IMR-90 (cell line): ENCODE measurements around the gene KCNE4. TPM values are rescaled to one million over a fixed set of nuclear protein-coding genes. Genes with fewer than 3 reads are reported as not detected.

Source experiments
- ATAC-seq: fragments of 200-7000 bp; cut with Tn5 transposase; 2 replicates; pipeline ENCODE4 v1.9.1; 2020; ENCODE audit warnings: low read depth, mild to moderate bottlenecking, moderate library complexity
- BruUV-seq: library from RNA; stranded (reverse); fragments of 400-500 nt; replicated peaks from 2 replicates; lab custom pipeline; 2021; lab: Mats Ljungman, UMichigan
- CTCF ChIA-PET: fragments of 300-600 bp; formaldehyde crosslinking; extraction: SDS; loops from one replicate; lab custom pipeline; 2021; ENCODE audit warnings: antibody characterized with exemption; lab: Yijun Ruan, JAX
- POLR2A ChIA-PET: fragments of 300-600 bp; sonication (Branson Sonifier 250); formaldehyde crosslinking; loops from one replicate; lab custom pipeline; 2022; ENCODE audit warnings: antibody characterized with exemption; ENCODE audit not compliant: unreplicated experiment; lab: Charles Lee
- DNase-seq: peaks from one replicate; pipeline ENCODE4 v3.0.0; 2013
- H2AFZ ChIP-seq: replicated peaks from 2 replicates; pipeline ENCODE3; 2013; ENCODE audit warnings: low read length, mild to moderate bottlenecking; ENCODE audit not compliant: poor library complexity
- H2AK5ac ChIP-seq: 2 replicates; pipeline ENCODE4 v1.6.1; 2013; ENCODE audit warnings: low read depth, low read length, inconsistent platforms
- H2AK9ac ChIP-seq: replicated peaks from 2 replicates; pipeline ENCODE3; 2013; ENCODE audit warnings: mild to moderate bottlenecking, low read depth, low read length, moderate library complexity; ENCODE audit not compliant: poor library complexity
- H2BK120ac ChIP-seq: 2 replicates; pipeline ENCODE4 v1.6.1; 2013; ENCODE audit warnings: low read depth, low read length, inconsistent platforms
- H2BK15ac ChIP-seq: 3 replicates; pipeline ENCODE4 v1.6.1; 2013; ENCODE audit warnings: low read depth, low read length, inconsistent platforms
- H2BK20ac ChIP-seq: 2 replicates; pipeline ENCODE4 v1.6.1; 2013; ENCODE audit warnings: low read depth, mild to moderate bottlenecking, inconsistent platforms, low read length, moderate library complexity
- H2BK5ac ChIP-seq: 2 replicates; pipeline ENCODE4 v1.6.1; 2013; ENCODE audit warnings: mild to moderate bottlenecking, low read depth, low read length, inconsistent platforms; ENCODE audit not compliant: poor library complexity, severe bottlenecking
- H3K14ac ChIP-seq: replicated peaks from 2 replicates; pipeline ENCODE4 v1.6.1; 2013; ENCODE audit warnings: low read depth, low read length, inconsistent platforms
- H3K18ac ChIP-seq: 2 replicates; pipeline ENCODE4 v1.6.1; 2013; ENCODE audit warnings: low read depth, low read length, control low read depth
- H3K23ac ChIP-seq: 2 replicates; pipeline ENCODE4 v1.6.1; 2013; ENCODE audit warnings: low read depth, low read length, inconsistent platforms
- H3K27ac ChIP-seq: 2 replicates; pipeline ENCODE4 v1.5.1; 2013; ENCODE audit warnings: mild to moderate bottlenecking, control low read depth, low read length; ENCODE audit not compliant: insufficient read depth
- H3K27me3 ChIP-seq: 2 replicates; pipeline ENCODE4 v1.6.1; 2013; ENCODE audit warnings: low read length; ENCODE audit not compliant: control insufficient read depth, insufficient read depth
- H3K36me3 ChIP-seq: 2 replicates; pipeline ENCODE4 v1.6.1; 2013; ENCODE audit warnings: low read length, mixed read lengths; ENCODE audit not compliant: control insufficient read depth, insufficient read depth
- H3K4ac ChIP-seq: 2 replicates; pipeline ENCODE4 v1.6.1; 2013; ENCODE audit warnings: low read depth, low read length, inconsistent platforms
- H3K4me1 ChIP-seq: 2 replicates; pipeline ENCODE4 v1.6.1; 2013; ENCODE audit warnings: low read length, mixed read lengths; ENCODE audit not compliant: control insufficient read depth, insufficient read depth
- H3K4me2 ChIP-seq: 2 replicates; pipeline ENCODE4 v1.6.1; 2013; ENCODE audit warnings: low read depth, mild to moderate bottlenecking, control low read depth, low read length, moderate library complexity
- H3K4me3 ChIP-seq: 2 replicates; pipeline ENCODE4 v1.5.1; 2013; ENCODE audit warnings: low read depth, mild to moderate bottlenecking, control low read depth, low read length, moderate library complexity; ENCODE audit not compliant: insufficient read depth
- H3K56ac ChIP-seq: 2 replicates; pipeline ENCODE4 v1.6.1; 2013; ENCODE audit warnings: low read length, inconsistent platforms; ENCODE audit not compliant: insufficient read depth; ENCODE audit errors: extremely low read depth
- H3K79me1 ChIP-seq, 2 experiments: 2 replicates each; pipeline ENCODE4 v1.6.1; 2013; ENCODE audit warnings: low read length in 2 of 2, inconsistent platforms in 1 of 2, low read depth in 1 of 2
- H3K9ac ChIP-seq: 2 replicates; pipeline ENCODE4 v1.6.1; 2013; ENCODE audit warnings: low read depth, low read length, control low read depth
- H3K9me1 ChIP-seq: 2 replicates; pipeline ENCODE4 v1.6.1; 2013; ENCODE audit warnings: low read length, inconsistent platforms; ENCODE audit not compliant: insufficient read depth
- H3K9me3 ChIP-seq: 2 replicates; pipeline ENCODE4 v1.6.1; 2013; ENCODE audit warnings: low read length; ENCODE audit not compliant: control insufficient read depth, insufficient read depth
- H4K20me1 ChIP-seq: 2 replicates; pipeline ENCODE4 v1.6.1; 2013; ENCODE audit warnings: low read length, inconsistent platforms; ENCODE audit not compliant: insufficient read depth
- H4K5ac ChIP-seq: 2 replicates; pipeline ENCODE4 v1.6.1; 2013; ENCODE audit warnings: mild to moderate bottlenecking, low read depth, low read length, control low read depth
- H4K8ac ChIP-seq, 2 experiments: 2 replicates each; pipeline ENCODE4 v1.6.1; 2013; ENCODE audit warnings: low read depth in 2 of 2, low read length in 2 of 2, control low read depth in 1 of 2, inconsistent platforms in 1 of 2
- H4K91ac ChIP-seq: 2 replicates; pipeline ENCODE4 v1.6.1; 2013; ENCODE audit warnings: low read depth, low read length, inconsistent platforms; ENCODE audit not compliant: insufficient read depth
- BHLHE40 ChIP-seq: fragments of 150-350 bp; IDR thresholded peaks from 2 replicates; pipeline ENCODE4 v1.6.1; 2016; ENCODE audit warnings: mild to moderate bottlenecking, low read depth, low read length
- CEBPB ChIP-seq: IDR thresholded peaks from 2 replicates; pipeline ENCODE4 v1.6.1; 2012; ENCODE audit warnings: low read depth, low read length, improper control_type of control experiment
- CHD1 ChIP-seq: IDR thresholded peaks from 2 replicates; pipeline ENCODE4 v1.6.1; 2012; ENCODE audit warnings: low read depth, low read length, improper control_type of control experiment
- FOS ChIP-seq: fragments of 150-350 bp; IDR thresholded peaks from 2 replicates; pipeline ENCODE4 v1.6.1; 2016; ENCODE audit warnings: low read depth, low read length
- MAFK ChIP-seq: IDR thresholded peaks from 2 replicates; pipeline ENCODE4 v1.6.1; 2012; ENCODE audit warnings: low read depth, low read length, improper control_type of control experiment
- MAZ ChIP-seq: IDR thresholded peaks from 2 replicates; pipeline ENCODE4 v1.6.1; 2012; ENCODE audit warnings: low read depth, mild to moderate bottlenecking, low read length, improper control_type of control experiment, moderate library complexity, borderline replicate concordance
- MXI1 ChIP-seq: IDR thresholded peaks from 2 replicates; pipeline ENCODE4 v1.6.1; 2012; ENCODE audit warnings: low read depth, mild to moderate bottlenecking, low read length, moderate library complexity, borderline replicate concordance
- NFE2L2 ChIP-seq: fragments of 150-350 bp; IDR thresholded peaks from 2 replicates; pipeline ENCODE4 v1.6.1; 2016; ENCODE audit warnings: low read depth, mild to moderate bottlenecking, low read length
- POLR2A ChIP-seq: IDR thresholded peaks from 2 replicates; pipeline ENCODE4 v1.6.1; 2012; ENCODE audit warnings: mild to moderate bottlenecking, low read depth, low read length
- RAD21 ChIP-seq: IDR thresholded peaks from 2 replicates; pipeline ENCODE4 v1.6.1; 2012; ENCODE audit warnings: low read length, improper control_type of control experiment
- RCOR1 ChIP-seq: IDR thresholded peaks from 2 replicates; pipeline ENCODE4 v1.6.1; 2012; ENCODE audit warnings: mild to moderate bottlenecking, low read length, improper control_type of control experiment; ENCODE audit not compliant: insufficient replicate concordance
- RFX5 ChIP-seq: IDR thresholded peaks from 2 replicates; pipeline ENCODE4 v1.8.0; 2012; ENCODE audit warnings: low read depth, mild to moderate bottlenecking, low read length, moderate library complexity
- SMC3 ChIP-seq: fragments of 150-350 bp; IDR thresholded peaks from 2 replicates; pipeline ENCODE4 v1.6.1; 2016; ENCODE audit warnings: low read depth, mild to moderate bottlenecking, antibody characterized with exemption, low read length, moderate library complexity
- USF2 ChIP-seq: fragments of 150-350 bp; IDR thresholded peaks from 2 replicates; pipeline ENCODE4 v1.6.1; 2017; ENCODE audit warnings: mild to moderate bottlenecking, antibody characterized with exemption, low read length, low read depth
- WGBS, 2 experiments: methylation state at CpG; one replicate each; pipeline versions ENCODE4 v1.1.5 to v1.1.7; 2013; ENCODE audit warnings: missing lambda C conversion rate in 2 of 2; ENCODE audit not compliant: insufficient read length in 1 of 2; ENCODE audit errors: extremely low coverage in 2 of 2; 5-methylcytosine and 5-hydroxymethylcytosine counted together
- dilution Hi-C: fragments of 300-500 bp; cut with HindIII; formaldehyde crosslinking; loops from one replicate; pipeline ENCODE4 v1.14.3; 2018; ENCODE audit warnings: low sequenced_read_pairs; ENCODE audit not compliant: unreplicated experiment
- in situ Hi-C: fragments of 300-500 bp; cut with MboI; formaldehyde crosslinking; loops from 3 replicates; pipeline ENCODE4 v1.14.3; 2019; ENCODE audit warnings: low sequenced_read_pairs, inconsistent platforms, mixed read lengths
- intact Hi-C: fragments of 100-400 bp; cut with micrococcal nuclease; formaldehyde crosslinking; loops from 2 replicates; pipeline ENCODE4 v1.10.0; 2022
- polyA plus RNA-seq, 3 experiments: library from polyadenylated mRNA; depleted of rRNA; stranded (reverse); fragments of >200 nt; gene quantifications; 2 replicates each; pipeline ENCODE4 v1.2.3, GENCODE V29; 2012; ENCODE audit warnings: low replicate concordance in 1 of 3
- total RNA-seq: library from RNA; depleted of rRNA; stranded (reverse); fragments of >200 nt; gene quantifications from 2 replicates; pipeline ENCODE4 v1.2.3, GENCODE V29; 2012
- TF ChIP-seq, protein P1 (sequence below): fragments of 150-350 bp; IDR thresholded peaks from 2 replicates; pipeline ENCODE4 v1.6.1; 2016; ENCODE audit warnings: low read depth, mild to moderate bottlenecking, low read length, moderate library complexity, borderline replicate concordance
- TF ChIP-seq, protein P2 (sequence below): conservative IDR thresholded peaks from 2 replicates; pipeline ENCODE4 v1.5.1; 2012; ENCODE audit warnings: mild to moderate bottlenecking, low read depth, low read length, improper control_type of control experiment

Gene KCNE4
- total and polyA plus RNA-seq, 2 of the 4 experiments (the other 2 are of a cell fraction) = 6.6 to 6.8 TPM

DNA sequence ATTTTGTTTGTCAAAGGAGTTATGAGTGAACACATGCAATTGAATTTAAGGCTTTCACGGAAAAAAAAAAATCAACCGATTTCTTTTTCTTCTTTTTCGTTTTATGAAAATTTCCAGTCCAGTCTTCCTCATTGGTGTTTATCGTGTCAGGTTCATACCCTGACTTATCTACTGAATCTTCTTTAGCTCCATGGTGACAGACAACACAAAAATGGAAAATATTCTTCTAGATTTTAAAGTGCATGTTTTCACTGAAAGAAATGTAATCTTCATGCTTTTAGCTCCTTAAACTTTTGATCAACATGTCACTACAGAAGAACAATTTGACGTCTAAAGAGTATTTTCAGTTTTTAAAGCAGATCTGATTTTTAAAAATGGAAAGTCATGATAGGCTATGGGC lies 14.7 kb downstream of the KCNE4 start:
- no peak overlapping the region for H3K4ac ChIP-seq
- WGBS, 2 experiments = no CpG with 5 or more reads among the region's 5 CpGs
- intact Hi-C loops = no loop called here

More for the DNA sequence above, 14.7 kb downstream of the KCNE4 start:
- Histone ChIP-seq H3K14ac (no peak overlapping the region), H4K20me1 (no peaks in the 10 kb centered on the region), H4K8ac (no peak overlapping the region), H3K9ac (no peak overlapping the region), H2BK5ac (no peak overlapping the region), H2AK5ac (no peak overlapping the region), H4K91ac (no peak overlapping the region), H3K27ac (no peak overlapping the region), H3K9me3 (no peaks in the 10 kb centered on the region), H3K9me1 (no peaks in the 10 kb centered on the region), H3K4me1 (no peaks in the 10 kb centered on the region; the same call in 1 of the 2 replicates), H2AK9ac (no peak overlapping the region), H2AFZ (no peak overlapping the region), H2BK120ac (no peak overlapping the region), H3K56ac (no peak overlapping the region), H3K4me3 (no peak overlapping the region), H2BK15ac (no peak overlapping the region), H3K23ac (no peak overlapping the region), H3K18ac (no peak overlapping the region), H3K27me3 (no peaks in the 10 kb centered on the region), H3K36me3 (no peaks in the 10 kb centered on the region), H3K79me1 (no peaks in the 10 kb centered on the region), H2BK20ac (no peak overlapping the region), H3K4me2 (no peak overlapping the region), H4K5ac (no peak overlapping the region)
- ATAC-seq (no peak), DNase-seq (no peak)
- in situ Hi-C loops = no loop called here
- no peak for TF ChIP-seq FOS
- TF ChIP-seq CEBPB = no peak
- TF ChIP-seq MAZ = no peak
- TF ChIP-seq SMC3 = no peak
- TF ChIP-seq CHD1 = no peak
- TF ChIP-seq BHLHE40 = no peak
- no peak for TF ChIP-seq MXI1
- TF ChIP-seq RAD21 = no peak
- no peak for TF ChIP-seq USF2
- TF ChIP-seq, protein P1, sequence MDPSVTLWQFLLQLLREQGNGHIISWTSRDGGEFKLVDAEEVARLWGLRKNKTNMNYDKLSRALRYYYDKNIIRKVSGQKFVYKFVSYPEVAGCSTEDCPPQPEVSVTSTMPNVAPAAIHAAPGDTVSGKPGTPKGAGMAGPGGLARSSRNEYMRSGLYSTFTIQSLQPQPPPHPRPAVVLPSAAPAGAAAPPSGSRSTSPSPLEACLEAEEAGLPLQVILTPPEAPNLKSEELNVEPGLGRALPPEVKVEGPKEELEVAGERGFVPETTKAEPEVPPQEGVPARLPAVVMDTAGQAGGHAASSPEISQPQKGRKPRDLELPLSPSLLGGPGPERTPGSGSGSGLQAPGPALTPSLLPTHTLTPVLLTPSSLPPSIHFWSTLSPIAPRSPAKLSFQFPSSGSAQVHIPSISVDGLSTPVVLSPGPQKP = no peak
- no peak for TF ChIP-seq MAFK
- no peak for TF ChIP-seq NFE2L2
- no peak for TF ChIP-seq POLR2A
- TF ChIP-seq RCOR1 = no peak
- no peak for TF ChIP-seq RFX5
- TF ChIP-seq, protein P2, sequence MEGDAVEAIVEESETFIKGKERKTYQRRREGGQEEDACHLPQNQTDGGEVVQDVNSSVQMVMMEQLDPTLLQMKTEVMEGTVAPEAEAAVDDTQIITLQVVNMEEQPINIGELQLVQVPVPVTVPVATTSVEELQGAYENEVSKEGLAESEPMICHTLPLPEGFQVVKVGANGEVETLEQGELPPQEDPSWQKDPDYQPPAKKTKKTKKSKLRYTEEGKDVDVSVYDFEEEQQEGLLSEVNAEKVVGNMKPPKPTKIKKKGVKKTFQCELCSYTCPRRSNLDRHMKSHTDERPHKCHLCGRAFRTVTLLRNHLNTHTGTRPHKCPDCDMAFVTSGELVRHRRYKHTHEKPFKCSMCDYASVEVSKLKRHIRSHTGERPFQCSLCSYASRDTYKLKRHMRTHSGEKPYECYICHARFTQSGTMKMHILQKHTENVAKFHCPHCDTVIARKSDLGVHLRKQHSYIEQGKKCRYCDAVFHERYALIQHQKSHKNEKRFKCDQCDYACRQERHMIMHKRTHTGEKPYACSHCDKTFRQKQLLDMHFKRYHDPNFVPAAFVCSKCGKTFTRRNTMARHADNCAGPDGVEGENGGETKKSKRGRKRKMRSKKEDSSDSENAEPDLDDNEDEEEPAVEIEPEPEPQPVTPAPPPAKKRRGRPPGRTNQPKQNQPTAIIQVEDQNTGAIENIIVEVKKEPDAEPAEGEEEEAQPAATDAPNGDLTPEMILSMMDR = no peak
- dilution Hi-C loops = no loop called here
- POLR2A ChIA-PET = no interaction called here
- CTCF ChIA-PET = interaction anchor here (0.8 kb wide), 1 partner anchor 10 kb away, joined by 3 read pairs; no protein-coding TSS in a partner anchor
- BruUV-seq = no TSS peak
